ENCODE measurements around the gene VSTM2A. TPM values are rescaled to one million over a fixed set of nuclear protein-coding genes. Genes with fewer than 3 reads are reported as not detected.
"Not testable (repeated sequence)": the region's sequence is repeated elsewhere in the genome, so short reads cannot be mapped to it uniquely, and the experiment has no call there.

Gene VSTM2A, protein sequence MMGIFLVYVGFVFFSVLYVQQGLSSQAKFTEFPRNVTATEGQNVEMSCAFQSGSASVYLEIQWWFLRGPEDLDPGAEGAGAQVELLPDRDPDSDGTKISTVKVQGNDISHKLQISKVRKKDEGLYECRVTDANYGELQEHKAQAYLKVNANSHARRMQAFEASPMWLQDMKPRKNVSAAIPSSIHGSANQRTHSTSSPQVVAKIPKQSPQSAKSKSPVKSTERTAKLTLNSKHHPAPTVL
- not detected for polyA plus RNA-seq (2013, experiment 1 of 2; ENCODE audit: insufficient read length)
- polyA plus RNA-seq (2013, experiment 2 of 2; ENCODE audit: insufficient read length) = not detected

DNA sequence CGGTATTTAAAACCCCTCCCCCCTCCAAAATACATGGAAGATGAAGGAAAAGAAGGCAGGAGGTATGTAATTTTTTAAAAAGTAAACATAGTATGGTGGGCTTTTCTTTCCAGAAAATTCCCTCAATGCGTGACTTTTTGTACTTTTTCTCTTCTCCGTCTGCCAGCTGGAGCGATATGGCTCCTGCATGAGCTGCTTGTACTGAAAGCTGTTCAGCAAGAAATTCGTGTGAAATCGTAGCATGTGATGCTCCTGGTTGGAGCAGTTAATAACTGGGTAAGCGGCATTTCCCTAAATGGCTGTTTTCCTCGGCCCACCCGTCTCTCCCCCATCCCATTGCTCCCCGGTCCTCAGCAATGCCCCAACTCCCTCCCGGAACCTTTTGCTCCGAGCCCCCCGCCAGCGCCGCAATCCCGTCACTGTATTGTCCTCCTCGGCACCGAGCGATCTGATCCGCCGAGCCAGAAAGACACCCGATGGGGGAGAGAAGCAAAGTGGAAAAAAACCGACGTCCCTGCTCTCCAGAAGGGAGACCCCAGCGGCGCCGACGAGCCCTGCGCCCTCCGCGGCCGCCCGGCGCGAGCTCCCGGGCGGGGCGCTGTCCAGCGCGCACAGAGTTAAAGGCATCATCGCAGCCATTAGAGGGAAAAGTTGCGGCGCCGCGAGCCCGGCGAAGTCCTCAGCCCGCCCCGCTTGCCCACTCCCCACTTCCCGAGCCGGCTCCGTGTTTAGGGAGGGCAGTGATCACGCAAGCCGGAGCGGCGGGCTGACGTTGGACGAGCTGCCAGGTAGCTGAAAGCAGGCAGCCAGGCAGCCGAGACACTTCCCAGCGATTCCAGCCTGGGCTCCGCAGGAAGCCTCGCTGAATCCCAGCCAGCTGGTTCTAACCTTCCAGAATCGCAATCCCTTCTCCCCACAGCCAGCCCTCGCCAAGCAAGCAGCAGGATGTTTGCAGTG lies at the start of gene VSTM2A:
TSS of gene VSTM2A (plus strand) at position 707 of the 957 bp plus-strand sequence. CDS start 356 bp downstream, outside the sequence.
- DNase-seq = no peak

GRCh38 chr7:54504531-54504930 lies 37.6 kb upstream of the VSTM2A start:
- not testable (repeated sequence) for DNase-seq

DNA sequence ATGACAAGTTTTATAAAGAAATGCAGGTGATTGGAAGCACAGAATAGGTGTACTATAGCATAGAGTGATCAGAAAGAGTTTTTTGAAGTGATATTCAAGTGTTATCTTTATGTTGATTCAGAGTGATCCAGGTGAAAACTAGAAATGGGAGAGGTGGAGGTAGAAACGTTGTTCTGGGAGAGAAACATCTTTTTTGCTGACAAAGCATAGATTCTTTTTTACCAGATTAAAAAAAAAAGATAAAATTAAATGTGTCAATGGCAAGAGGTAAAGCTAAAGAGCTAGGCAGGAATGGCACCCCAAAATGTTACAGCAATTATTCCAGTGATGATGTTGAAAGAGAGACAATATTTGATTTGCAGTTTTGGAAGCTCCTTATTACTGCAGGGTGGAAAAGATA lies 12.6 kb upstream of the VSTM2A start:
- no peak for DNase-seq

- no peak for DNase-seq
Measured at GRCh38 chr7:54538122-54538521, 4.1 kb upstream of the VSTM2A start.

- DNase-seq = peak; percentile 3
Measured at GRCh38 chr7:54543051-54543488, 895 bp downstream of the VSTM2A start.

DNA sequence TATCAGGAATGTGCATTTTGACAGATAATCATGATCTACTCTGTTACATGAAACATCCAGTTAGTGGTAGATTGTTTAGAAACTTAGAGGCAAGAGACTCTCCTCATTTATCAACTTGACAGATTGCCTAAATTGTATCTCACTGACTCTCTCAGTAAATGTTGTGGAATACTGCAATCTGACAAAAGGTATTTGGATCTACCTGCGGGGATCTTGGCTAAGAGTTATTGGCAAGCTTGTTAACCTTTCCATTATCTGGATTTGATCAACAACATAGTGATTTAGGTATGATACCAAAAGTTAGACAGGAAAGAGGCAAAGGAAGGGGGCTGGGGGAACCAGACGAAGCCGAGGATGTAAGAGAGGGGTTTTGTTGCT lies 2.0 kb downstream of the VSTM2A start:
- no peak for DNase-seq

DNA sequence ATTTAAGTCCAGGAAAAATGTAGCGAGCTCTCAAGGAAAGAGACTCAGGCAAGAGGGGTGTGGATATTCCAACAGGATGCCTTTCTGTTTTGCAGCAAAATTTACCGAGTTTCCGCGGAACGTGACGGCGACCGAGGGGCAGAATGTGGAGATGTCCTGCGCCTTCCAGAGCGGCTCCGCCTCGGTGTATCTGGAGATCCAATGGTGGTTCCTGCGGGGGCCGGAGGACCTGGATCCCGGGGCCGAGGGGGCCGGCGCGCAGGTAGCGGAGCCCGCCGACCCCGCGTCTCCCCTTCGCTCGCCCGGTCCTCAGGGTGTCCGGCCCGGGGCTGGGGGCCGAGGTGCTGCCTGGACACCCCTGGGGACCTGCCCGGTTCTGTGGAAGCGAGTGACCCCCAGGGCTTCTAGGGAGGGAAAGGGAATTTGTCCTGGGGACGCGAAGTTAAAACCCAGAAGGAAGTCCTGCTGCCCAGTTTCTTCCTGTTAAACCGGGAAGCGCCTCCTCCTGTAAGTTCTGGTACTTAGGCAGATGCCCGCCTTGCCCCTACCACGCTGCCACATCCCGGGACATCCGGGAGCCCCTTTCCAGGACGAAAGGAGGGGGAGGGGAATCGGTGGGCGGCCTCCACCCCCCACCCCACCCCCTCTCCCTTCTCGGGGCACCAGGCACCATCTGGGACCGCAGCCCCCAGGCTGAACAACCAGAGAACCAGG lies 2.5 kb downstream of the VSTM2A start:
- DNase-seq = no peak

GRCh38 chr7:54545241-54545563 lies 3.0 kb downstream of the VSTM2A start:
- no peak for DNase-seq

DNA sequence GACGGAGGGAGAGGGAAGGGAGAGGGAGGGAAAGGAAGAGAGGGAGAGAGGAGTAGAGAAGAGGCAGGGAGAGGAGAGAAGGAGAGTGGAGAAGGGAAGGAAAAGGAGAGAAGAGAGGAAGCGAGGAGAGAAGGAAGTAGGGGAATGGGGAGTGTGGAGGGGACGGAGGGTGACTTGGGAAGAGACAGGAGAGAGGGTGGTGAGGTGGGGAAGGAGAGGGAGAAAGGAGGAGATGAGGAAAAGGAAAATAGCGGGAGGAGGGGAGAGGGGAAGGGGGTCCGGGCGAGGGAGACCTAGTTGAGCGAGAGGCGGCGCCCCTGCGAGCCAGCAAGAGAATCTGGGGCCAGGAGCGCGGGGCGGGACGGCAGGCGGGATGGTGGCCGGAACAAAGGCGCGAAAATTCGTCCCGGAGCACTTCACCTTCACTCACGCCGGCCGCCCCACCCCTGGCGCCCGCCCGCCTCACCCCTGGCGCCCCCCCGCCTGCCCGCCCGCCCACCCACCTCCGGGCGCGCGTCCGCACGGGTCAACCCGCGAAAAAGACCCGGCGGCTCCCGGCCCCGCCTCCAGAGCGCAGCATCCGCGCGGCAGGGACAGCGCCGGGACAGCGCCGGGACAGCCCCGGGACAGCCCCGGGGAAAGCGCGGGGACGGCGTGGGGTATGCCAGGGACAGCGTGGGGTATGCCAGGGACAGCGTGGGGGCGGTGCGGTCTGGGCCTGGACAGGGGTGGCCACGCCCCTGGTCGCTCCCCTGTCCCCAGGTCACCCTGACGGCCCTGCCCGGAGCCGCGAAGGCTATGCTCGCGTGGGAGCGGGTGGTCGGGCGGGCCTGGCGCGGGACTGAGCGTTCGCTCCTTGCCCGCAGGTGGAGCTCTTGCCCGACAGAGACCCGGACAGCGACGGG lies 4.2 kb downstream of the VSTM2A start:
- DNase-seq = no peak

- no peak for DNase-seq
Measured at GRCh38 chr7:54546986-54547314, 4.8 kb downstream of the VSTM2A start.

DNA sequence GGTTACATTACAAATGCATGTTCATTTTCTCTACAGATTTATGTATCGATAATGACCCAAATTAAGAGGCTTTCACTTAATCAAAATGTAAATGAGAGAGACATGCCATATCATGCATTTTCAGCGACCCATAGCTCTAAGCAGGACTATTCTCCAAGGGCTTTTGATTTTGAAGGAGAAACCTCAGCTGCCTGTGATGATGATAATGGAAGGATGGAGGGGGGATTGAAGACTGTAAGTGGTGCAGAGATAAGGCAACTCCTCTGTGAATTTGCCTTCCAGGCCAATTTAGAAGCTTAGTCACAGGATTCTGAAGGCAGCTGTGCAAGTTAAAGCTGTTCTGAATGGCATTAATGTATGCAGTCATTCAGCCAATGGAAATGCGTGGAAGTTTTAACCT lies 8.3 kb downstream of the VSTM2A start:
- DNase-seq = no peak

- DNase-seq = no peak
Measured at GRCh38 chr7:54556121-54556520, 13.9 kb downstream of the VSTM2A start.

DNA sequence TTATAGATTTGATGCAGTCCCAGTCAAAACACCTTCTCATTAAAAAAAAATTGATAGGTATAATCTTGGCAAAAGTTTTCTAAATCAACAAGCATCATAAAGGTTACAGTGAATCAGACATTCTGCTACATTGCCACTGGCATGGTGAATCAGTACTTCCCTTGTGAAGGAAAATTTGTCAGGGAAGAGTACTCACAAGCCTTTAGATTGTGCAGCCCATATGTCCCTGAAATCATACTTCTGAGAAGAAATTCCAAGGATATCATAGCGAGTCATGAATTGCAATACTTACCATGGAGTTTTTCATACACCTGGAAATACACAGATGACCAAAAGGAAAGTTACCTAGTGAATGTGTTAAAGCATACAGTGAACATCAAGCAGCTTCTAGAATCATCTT lies 17.2 kb downstream of the VSTM2A start:
- no peak for DNase-seq

- DNase-seq = no peak
Measured at GRCh38 chr7:54560198-54560597, 18.0 kb downstream of the VSTM2A start.

DNA sequence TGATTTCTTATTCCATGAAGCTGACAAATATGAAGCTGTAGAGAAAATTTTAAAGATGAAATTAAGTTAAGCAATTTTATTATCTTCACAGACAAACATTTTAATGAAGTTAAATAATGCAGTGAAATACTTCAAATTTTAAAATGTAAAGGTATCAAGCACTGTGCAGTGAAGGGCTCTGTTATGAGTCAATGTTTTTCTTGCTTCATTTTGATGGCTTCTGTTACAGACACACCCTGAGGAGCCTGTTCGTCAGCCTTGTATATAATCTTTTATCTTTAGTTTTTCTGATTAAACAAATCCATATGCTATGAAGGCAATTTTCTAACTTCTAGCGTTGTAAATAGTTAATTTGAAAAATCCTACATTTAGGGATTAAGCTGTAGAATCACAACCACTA lies 18.5 kb downstream of the VSTM2A start:
- no peak for DNase-seq

- no peak for DNase-seq
Measured at GRCh38 chr7:54563329-54563916, 21.2 kb downstream of the VSTM2A start.

DNA sequence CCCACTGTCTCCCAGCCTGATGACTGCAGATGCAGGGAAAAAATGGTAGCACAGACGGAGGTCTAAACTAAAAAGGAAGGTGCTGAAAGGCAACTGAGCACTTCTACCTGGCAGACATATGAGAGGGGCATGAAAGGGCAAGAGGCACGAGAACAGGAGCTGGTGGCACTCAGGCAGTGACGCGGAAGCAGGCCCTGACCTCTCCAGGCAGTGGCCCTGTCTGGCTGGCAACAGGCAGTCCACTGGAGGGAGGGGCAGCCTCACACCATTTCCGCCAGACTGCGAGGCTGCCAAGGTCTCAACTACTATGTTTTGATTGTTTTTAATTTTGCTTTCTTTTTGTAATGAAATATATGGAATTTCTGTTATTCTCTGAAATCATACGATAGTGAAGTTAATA lies 23.3 kb downstream of the VSTM2A start:
- no peak for DNase-seq

GRCh38 chr7:54581511-54581910 lies 39.3 kb downstream of the VSTM2A start:
- DNase-seq = no peak

DNA sequence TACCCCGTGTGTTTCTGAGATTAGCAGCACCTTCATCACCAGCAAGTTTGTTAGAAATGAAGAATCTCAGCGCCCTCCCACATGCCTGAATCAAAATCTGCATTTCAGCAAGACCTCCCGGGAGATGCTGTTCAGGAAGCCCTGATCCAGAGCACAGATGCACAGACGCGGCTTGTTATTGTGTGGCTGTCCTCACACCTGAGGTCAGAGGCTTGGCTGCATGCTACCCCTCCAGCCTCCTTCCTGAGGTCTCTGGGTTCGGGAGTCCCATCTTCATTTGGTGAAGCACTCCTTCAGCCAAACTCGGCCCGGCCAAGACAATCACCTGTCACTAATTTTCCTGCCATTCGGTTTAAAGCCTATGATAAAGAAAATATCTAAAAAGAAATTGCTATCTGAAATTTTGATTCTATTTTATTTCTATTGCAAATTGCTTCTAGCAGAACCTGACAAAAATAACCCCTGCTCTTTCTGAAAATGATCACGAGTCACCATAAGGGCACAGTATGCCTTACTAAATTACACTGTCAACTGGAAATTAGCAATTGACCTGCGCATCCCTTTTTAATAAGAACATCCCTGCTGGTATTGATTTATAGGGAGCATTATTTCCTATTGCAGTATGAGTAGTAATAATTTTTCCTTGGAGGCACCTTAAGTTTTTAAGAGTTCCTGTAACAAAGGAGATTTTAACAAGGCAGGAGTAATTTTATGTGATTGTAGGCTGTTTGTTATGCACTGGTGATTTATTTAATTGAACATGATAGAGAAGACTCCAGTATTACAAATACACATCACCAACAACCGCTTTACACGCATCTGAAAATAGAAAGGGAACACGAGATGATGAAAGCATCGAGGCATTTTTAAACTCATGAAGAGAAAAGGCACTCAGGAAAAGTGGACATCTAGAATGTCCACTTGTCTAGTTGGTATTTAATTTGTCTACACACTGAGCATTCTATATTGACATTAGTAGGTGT lies 49.5 kb downstream of the VSTM2A start:
- DNase-seq = no peak

DNA sequence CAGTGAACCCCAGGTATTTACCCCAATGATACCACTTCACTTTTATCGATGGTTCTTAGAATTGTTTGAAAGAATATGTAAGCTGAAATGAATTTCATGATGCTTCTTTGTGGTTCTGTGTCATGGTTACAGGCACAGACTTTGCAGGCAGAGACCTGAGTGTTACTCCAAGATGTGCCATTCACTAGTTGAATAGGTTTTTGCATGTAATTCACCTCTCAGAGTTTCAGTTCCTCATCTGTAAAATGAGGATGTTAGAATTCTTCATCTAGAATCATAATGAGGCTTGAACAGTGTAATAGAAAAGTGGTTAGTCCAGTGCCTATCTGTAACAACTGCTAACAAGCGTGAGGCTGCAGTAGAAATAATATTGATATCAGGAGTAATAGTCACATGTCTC lies 54.6 kb downstream of the VSTM2A start:
- no peak for DNase-seq

DNA sequence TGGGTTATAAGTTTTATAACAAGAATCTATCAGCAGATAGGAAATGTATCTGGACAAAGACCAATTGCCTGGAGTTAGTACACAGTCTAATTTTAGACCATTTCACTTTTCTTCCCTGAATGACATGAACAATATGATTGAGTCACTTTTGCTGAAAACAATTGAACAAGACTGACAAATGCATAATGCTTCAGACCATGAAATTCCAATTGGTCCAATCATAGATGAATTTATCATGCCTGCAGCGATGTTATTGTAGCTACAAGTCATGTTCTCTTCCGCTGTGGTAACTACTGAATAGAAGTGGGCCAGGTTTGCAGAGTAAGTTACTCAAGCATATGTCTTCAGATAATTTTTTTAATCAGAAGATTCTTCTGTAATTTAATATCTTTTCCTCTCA lies 73.4 kb downstream of the VSTM2A start:
- no peak for DNase-seq
